Activated CD4-positive, alpha-beta memory T cell treated with anti-CD3 and anti-CD28 coated beads for 36 hours (primary cell): ENCODE results near the gene GRM8. TPM values are rescaled to one million over a fixed set of nuclear protein-coding genes. Genes with fewer than 3 reads are reported as not detected.
"Not testable (repeated sequence)": the region's sequence is repeated elsewhere in the genome, so short reads cannot be mapped to it uniquely, and the experiment has no call there.

Experiments used
- CTCF ChIA-PET: fragments of 350-600 bp; sonication (Branson Sonifier 250); formaldehyde crosslinking; loops from one replicate; lab custom pipeline; 2021; ENCODE audit warnings: antibody characterized with exemption, inconsistent platforms; lab: Charles Lee
- POLR2A ChIA-PET: fragments of 350-600 bp; sonication (Branson Sonifier 250); formaldehyde crosslinking; loops from one replicate; lab custom pipeline; 2021; ENCODE audit warnings: antibody characterized with exemption; lab: Charles Lee
- DNase-seq: peaks from one replicate; pipeline ENCODE4 v3.0.0-alpha.2; 2020
- H3K27ac Mint-ChIP-seq: one replicate; pipeline ENCODE4 v1.8.0; 2021; ENCODE audit warnings: mixed read lengths
- H3K27me3 Mint-ChIP-seq: one replicate; pipeline ENCODE4 v1.8.0; 2021; ENCODE audit warnings: mixed read lengths
- H3K36me3 Mint-ChIP-seq: one replicate; pipeline ENCODE4 v1.8.0; 2021; ENCODE audit warnings: mixed read lengths
- H3K4me1 Mint-ChIP-seq: one replicate; pipeline ENCODE4 v1.8.0; 2021; ENCODE audit warnings: low read depth, mixed read lengths
- H3K4me3 Mint-ChIP-seq: one replicate; pipeline ENCODE4 v1.8.0; 2021; ENCODE audit warnings: mild to moderate bottlenecking, mixed read lengths
- H3K9me3 Mint-ChIP-seq: one replicate; pipeline ENCODE4 v1.8.0; 2021; ENCODE audit warnings: mixed read lengths
- intact Hi-C: fragments of 100-400 bp; cut with micrococcal nuclease; formaldehyde crosslinking; loops from one replicate; pipeline ENCODE4 v1.15.1; 2023
- total RNA-seq, 2 experiments: library from RNA; stranded (reverse); gene quantifications; one replicate each; pipeline ENCODE4 v1.2.3, GENCODE V29; 2021

The GRM8 gene
- total RNA-seq, 2 experiments from 2014 or later = not detected

GRCh38 chr7:126881908-126882307, 370.8 kb downstream of the GRM8 start:
- H3K9me3 Mint-ChIP-seq, H3K27ac Mint-ChIP-seq, H3K36me3 Mint-ChIP-seq, H3K4me1 Mint-ChIP-seq, DNase-seq, H3K4me3 Mint-ChIP-seq, CTCF ChIA-PET, POLR2A ChIA-PET, intact Hi-C loops, H3K27me3 Mint-ChIP-seq: not testable (repeated sequence)

DNA sequence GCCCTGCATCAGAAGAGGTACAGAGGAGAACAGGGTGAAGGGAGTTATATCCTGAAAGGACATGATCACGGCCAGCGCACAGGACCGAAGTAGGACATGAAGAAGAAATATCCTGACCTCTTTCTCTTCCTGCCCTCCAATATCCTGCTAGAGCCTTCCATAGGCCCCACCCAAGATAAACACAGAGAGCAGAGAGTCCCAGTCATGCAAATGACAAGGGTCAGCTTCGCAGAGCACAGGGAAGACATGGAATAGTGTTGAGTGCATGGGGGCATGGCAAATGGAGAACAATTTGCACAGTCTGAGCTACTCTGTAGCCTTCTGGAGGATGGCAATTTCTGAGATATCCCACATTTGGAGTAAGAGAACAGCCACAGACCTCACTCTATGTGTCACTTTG, 371.4 kb downstream of the GRM8 start:
- Mint-ChIP-seq H3K4me1 (no peaks in the 10 kb centered on the region), H3K36me3 (no peaks in the 10 kb centered on the region), H3K4me3 (no peak overlapping the region), H3K27me3 (no peaks in the 10 kb centered on the region), H3K9me3 (no peaks in the 10 kb centered on the region), H3K27ac (no peak overlapping the region)
- no peak for DNase-seq
- ChIA-PET CTCF (no interaction called here), POLR2A (no interaction called here)
- intact Hi-C loops = no loop called here

DNA sequence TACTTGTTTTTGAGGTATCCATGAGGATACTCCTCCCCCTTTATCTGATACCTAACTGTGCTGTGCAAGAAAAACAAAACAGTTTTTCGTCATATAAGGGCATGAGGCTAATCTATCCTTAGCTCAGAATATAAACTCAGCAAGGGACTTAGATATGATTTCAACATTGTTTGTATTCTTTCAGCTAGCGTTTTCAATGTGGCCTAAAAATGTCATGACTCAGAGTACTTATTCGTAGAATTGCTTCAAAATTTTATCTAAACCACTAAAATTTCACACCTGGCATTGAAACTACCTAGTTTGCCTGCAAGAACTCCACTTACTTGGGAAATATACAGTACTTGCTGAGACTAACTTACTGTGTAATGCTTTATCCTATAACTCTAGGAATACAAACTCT, 376.2 kb downstream of the GRM8 start:
- CTCF ChIA-PET, POLR2A ChIA-PET, H3K27ac Mint-ChIP-seq, intact Hi-C loops, DNase-seq, H3K36me3 Mint-ChIP-seq, H3K4me3 Mint-ChIP-seq, H3K27me3 Mint-ChIP-seq, H3K9me3 Mint-ChIP-seq, H3K4me1 Mint-ChIP-seq: not testable (repeated sequence)

GRCh38 chr7:126856691-126857291, 395.9 kb downstream of the GRM8 start:
- intact Hi-C loops = no loop called here
- no peak overlapping the region for H3K4me3 Mint-ChIP-seq
- H3K4me1 Mint-ChIP-seq = no peaks in the 10 kb centered on the region
- POLR2A ChIA-PET = no interaction called here
- H3K27ac Mint-ChIP-seq = no peak overlapping the region
- H3K9me3 Mint-ChIP-seq = no peaks in the 10 kb centered on the region
- H3K36me3 Mint-ChIP-seq = no peaks in the 10 kb centered on the region
- DNase-seq = no peak
- CTCF ChIA-PET = interaction anchor here (0.6 kb wide), 2 partner anchors 22 to 409 kb away, joined by 3 read pairs; no protein-coding TSS in a partner anchor
- peaks cover 2% of the 10 kb centered on the region for H3K27me3 Mint-ChIP-seq

DNA sequence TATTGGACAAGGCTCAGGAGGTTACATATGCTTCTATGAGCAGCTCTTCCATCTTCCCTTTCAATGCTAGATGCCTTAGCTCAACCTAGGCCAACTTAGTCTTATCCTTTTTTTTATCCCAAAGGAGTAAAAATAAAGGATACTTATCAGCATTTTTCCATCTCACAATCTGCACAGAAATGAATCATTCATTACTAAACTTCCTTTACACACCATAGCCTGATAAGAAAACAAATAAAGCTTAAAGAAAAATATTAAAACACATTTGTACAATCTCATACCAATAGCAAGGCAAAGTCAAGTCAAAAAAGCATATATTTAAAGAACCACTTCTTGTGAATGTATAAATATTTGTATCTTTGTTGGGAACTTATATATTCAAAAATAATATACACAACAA, 407.4 kb downstream of the GRM8 start:
- DNase-seq = no peak
- Mint-ChIP-seq H3K27ac (no peak overlapping the region), H3K4me3 (no peak overlapping the region), H3K36me3 (no peaks in the 10 kb centered on the region), H3K9me3 (no peaks in the 10 kb centered on the region), H3K27me3 (peaks cover 1% of the 10 kb centered on the region), H3K4me1 (no peaks in the 10 kb centered on the region)
- ChIA-PET CTCF (no interaction called here), POLR2A (no interaction called here)
- intact Hi-C loops = no loop called here

- CTCF ChIA-PET = interaction anchor here (1.6 kb wide), 1 partner anchor 41 kb away, joined by 3 read pairs; no protein-coding TSS in a partner anchor
- no peak overlapping the region for H3K4me3 Mint-ChIP-seq
- H3K27ac Mint-ChIP-seq = no peak overlapping the region
- no peaks in the 10 kb centered on the region for H3K36me3 Mint-ChIP-seq
- H3K4me1 Mint-ChIP-seq = no peaks in the 10 kb centered on the region
- intact Hi-C loops = no loop called here
- POLR2A ChIA-PET = no interaction called here
- peaks cover 3% of the 10 kb centered on the region for H3K27me3 Mint-ChIP-seq
- no peak for DNase-seq
- no peaks in the 10 kb centered on the region for H3K9me3 Mint-ChIP-seq
These were observed 408.9 kb downstream of the GRM8 start for GRCh38 chr7:126843883-126844282.

DNA sequence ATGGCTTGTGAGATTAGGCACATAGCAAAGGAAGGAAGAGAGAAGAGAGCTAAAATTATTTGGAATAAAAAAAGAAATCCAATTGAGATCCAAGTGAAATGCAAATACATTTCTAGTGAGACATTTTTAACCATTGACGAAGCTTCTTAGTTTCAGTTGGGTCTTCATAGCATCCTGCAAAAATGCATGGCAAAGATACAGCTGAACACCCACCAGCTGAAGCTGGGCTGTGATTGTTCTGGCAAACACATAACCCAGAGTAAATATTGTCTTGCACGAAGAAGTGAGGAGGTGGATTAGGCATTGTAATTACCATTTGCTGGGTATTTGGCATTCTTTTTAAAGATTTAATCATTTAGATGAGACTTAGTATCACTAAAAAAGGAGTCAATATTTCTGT, 409.4 kb downstream of the GRM8 start:
- no peak for DNase-seq
- intact Hi-C loops = no loop called here
- Mint-ChIP-seq H3K27ac (no peak overlapping the region), H3K4me1 (no peaks in the 10 kb centered on the region), H3K4me3 (no peak overlapping the region), H3K36me3 (no peaks in the 10 kb centered on the region), H3K9me3 (no peaks in the 10 kb centered on the region), H3K27me3 (peaks cover 3% of the 10 kb centered on the region)
- ChIA-PET CTCF (interaction anchor here (1.6 kb wide), 1 partner anchor 40 kb away, joined by 3 read pairs; no protein-coding TSS in a partner anchor), POLR2A (no interaction called here)

DNA sequence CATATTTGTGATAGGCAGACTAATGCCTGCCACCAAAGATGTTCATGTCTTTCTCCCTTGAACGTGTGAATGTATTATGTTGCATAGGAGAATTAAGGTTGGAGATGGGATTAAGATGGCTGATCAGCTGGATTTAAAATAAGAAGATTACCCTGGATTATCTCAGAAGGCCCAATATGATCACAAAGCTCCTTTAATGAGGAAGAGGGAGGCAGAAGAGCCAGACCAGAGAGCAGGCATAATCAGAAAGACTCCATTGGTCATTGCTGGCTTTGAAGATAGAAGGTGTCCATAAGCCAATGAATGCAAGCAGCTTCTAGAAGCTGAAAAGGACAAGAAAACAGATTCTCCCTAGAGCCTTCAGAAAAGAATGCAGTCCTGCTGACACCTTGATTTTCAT, 410.3 kb downstream of the GRM8 start:
- no peaks in the 10 kb centered on the region for H3K4me1 Mint-ChIP-seq
- POLR2A ChIA-PET = no interaction called here
- no peaks in the 10 kb centered on the region for H3K36me3 Mint-ChIP-seq
- intact Hi-C loops = no loop called here
- no peak for DNase-seq
- H3K27ac Mint-ChIP-seq = no peak overlapping the region
- peaks cover 3% of the 10 kb centered on the region for H3K27me3 Mint-ChIP-seq
- no peak overlapping the region for H3K4me3 Mint-ChIP-seq
- H3K9me3 Mint-ChIP-seq = no peaks in the 10 kb centered on the region
- CTCF ChIA-PET = interaction anchor here (1.6 kb wide), 1 partner anchor 39 kb away, joined by 3 read pairs; no protein-coding TSS in a partner anchor

GRCh38 chr7:126840869-126841268, 411.9 kb downstream of the GRM8 start:
- H3K4me3 Mint-ChIP-seq = no peak overlapping the region
- ChIA-PET CTCF (no interaction called here), POLR2A (no interaction called here)
- no peak overlapping the region for H3K27ac Mint-ChIP-seq
- peaks cover 1% of the 10 kb centered on the region for H3K27me3 Mint-ChIP-seq
- no peaks in the 10 kb centered on the region for H3K9me3 Mint-ChIP-seq
- DNase-seq = no peak
- H3K36me3 Mint-ChIP-seq = no peaks in the 10 kb centered on the region
- intact Hi-C loops = no loop called here
- H3K4me1 Mint-ChIP-seq = no peaks in the 10 kb centered on the region

DNA sequence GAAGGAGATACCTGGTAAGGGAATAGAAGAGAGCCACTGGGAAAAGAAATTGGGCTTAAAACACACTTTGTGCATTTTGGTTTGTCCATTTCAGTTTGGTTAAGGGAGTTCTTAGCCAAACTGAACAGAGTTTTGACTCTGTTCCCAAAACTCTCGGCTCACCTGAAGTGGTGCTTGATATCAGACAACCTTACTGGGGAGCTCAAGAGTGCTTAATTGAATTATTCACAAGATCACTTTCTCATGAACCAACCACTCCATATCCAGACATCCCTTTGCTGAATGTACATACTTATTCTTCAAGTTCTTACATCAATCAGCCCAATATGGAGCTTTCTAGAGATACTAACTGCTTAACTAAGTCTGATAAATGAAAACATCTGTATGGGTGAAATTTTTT, 413.1 kb downstream of the GRM8 start:
- POLR2A ChIA-PET = no interaction called here
- Mint-ChIP-seq H3K4me3 (no peak overlapping the region), H3K27ac (no peak overlapping the region), H3K27me3 (peaks cover 1% of the 10 kb centered on the region), H3K4me1 (no peaks in the 10 kb centered on the region), H3K9me3 (no peaks in the 10 kb centered on the region), H3K36me3 (no peaks in the 10 kb centered on the region)
- intact Hi-C loops = no loop called here
- CTCF ChIA-PET = no interaction called here
- no peak for DNase-seq

GRCh38 chr7:126838194-126838593, 414.5 kb downstream of the GRM8 start:
- ChIA-PET CTCF (no interaction called here), POLR2A (no interaction called here)
- intact Hi-C loops = no loop called here
- Mint-ChIP-seq H3K27ac (no peak overlapping the region), H3K27me3 (peaks cover 1% of the 10 kb centered on the region), H3K4me1 (no peaks in the 10 kb centered on the region), H3K9me3 (no peaks in the 10 kb centered on the region), H3K36me3 (no peaks in the 10 kb centered on the region), H3K4me3 (no peak overlapping the region)
- DNase-seq = no peak

GRCh38 chr7:126831241-126831640, 421.5 kb downstream of the GRM8 start:
- intact Hi-C loops, POLR2A ChIA-PET, H3K9me3 Mint-ChIP-seq, H3K27me3 Mint-ChIP-seq, H3K4me3 Mint-ChIP-seq, CTCF ChIA-PET, H3K36me3 Mint-ChIP-seq, DNase-seq, H3K4me1 Mint-ChIP-seq, H3K27ac Mint-ChIP-seq: not testable (repeated sequence)

DNA sequence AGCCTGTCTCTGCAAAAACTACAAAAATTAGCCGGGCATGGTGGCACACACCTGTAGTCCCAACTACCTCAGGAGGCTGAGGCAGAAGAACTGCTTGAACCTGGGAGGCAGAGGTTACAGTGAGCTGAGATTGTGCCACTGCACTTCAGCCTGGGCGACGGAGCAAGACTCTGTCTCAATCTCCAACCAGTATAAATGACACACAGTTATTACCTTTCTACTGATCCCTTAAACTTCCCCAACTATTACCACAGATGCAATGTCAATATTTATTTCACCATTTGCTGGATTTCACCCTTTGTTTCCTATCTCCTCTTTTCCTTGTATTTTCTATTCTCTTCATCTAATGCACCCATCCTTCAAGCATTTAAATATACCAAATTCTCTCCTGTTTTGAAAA, 431.8 kb downstream of the GRM8 start:
- intact Hi-C loops = no loop called here
- Mint-ChIP-seq H3K27me3 (peaks cover 4% of the 10 kb centered on the region), H3K4me3 (no peak overlapping the region), H3K27ac (no peak overlapping the region), H3K36me3 (no peaks in the 10 kb centered on the region), H3K9me3 (no peaks in the 10 kb centered on the region), H3K4me1 (no peaks in the 10 kb centered on the region)
- no peak for DNase-seq
- ChIA-PET CTCF (no interaction called here), POLR2A (no interaction called here)
